KOPT-K1 (cell line): Measurements from ENCODE around the gene SFN.
"Not testable (repeated sequence)": the region's sequence is repeated elsewhere in the genome, so short reads cannot be mapped to it uniquely, and the experiment has no call there.

Experiments used
- H3K27ac ChIP-seq: fragments of 200-600 bp; sonication (generic); 2 replicates; pipeline ENCODE4 v1.5.1; 2016; ENCODE audit warnings: antibody characterized with exemption, mild to moderate bottlenecking, low read depth, low read length; ENCODE audit not compliant: poor library complexity, severe bottlenecking
- H3K36me3 ChIP-seq: fragments of 200-600 bp; sonication (generic); 2 replicates; pipeline ENCODE4 v1.5.1; 2017; ENCODE audit warnings: antibody characterized with exemption, mild to moderate bottlenecking, low read length, moderate library complexity; ENCODE audit not compliant: insufficient read depth
- H3K9me3 ChIP-seq: fragments of 200-600 bp; sonication (generic); 2 replicates; pipeline ENCODE4 v1.5.1; 2017; ENCODE audit warnings: antibody characterized with exemption, low read length, mild to moderate bottlenecking; ENCODE audit not compliant: insufficient read depth, poor library complexity, severe bottlenecking

SFN gene

DNA sequence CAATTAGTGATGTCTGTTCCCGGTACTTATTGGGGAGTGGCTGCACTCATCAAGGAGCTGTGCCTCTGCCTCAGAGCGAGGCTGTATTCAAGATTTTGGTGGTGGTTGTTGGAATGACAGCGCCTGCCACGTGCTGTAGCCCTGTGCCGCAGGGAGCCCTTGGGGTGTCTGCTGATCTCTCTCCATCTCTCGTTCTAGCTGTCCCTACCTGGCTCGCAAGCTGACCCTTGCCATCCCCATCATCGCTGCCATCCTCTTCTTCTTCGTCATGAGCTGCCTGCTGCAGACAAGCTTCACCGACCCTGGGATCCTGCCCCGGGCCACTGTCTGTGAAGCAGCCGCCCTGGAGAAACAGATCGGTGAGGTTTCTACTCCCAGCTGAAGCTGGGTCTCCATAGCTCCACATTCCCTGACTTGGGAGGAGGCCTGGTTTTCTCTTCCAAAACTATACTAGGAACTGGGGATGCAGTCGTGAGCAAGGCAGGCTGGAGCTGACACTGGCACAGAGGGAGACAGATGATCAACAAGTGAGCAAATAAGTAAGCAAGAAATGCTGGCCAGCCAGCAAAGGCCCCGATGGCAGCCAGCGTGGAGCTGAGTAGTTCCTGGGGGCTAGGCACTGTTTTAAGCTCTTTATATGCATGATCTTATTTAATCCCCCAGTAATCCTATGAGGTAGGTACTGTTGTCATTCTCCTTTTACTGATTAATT is 30.5 kb upstream of the SFN start:
- Histone ChIP-seq H3K36me3 (peaks cover 62% of the 10 kb centered on the region), H3K27ac (peak overlapping the region; percentile 66)

DNA sequence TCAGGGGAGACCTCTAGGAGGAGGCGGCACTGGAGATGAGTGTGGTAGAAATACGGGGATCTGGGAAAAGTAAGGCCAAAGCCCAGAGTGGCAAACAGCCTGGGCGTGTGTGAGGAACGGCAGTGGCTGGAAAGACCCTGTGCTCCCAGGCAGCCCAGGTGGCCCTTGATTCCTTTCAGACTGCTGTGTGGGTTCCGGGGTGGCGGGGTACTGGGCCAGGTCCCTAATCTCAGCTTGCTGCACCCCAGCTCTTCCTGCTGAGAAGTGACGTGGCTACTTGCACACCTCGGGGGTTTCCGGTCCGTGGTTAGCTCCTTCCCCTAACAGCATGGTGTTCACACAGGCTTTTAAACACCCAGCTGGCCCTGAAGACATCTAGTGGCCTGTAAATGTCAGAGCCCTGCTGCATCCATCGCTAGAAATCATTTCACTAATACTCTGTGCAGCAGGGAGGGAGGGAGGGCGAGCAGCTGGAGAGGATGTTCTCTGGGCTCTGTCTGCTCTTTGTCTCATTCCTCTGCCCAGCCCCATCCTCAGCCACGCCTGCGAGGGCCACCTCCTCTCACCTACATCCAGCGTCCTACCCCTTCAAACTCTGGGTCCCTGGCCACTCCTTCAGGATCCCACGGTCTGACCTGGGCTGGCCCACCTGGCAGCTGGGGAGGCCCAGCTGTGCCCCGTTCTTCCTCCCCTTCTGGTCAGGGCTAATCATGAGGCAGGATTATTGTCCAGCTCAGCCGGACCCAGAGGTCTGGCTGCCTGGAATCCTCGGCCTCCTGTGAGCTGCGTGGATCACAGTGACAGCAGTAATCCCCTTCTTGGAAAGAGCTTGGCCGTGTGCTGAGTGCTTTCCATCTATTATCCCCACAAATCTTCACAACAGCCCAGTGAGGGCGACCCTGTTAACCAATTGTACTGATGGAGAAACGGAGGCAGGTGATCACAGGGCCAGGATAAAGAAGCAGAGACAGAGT is 29.2 kb upstream of the SFN start:
- Histone ChIP-seq H3K27ac (peak overlapping the region; percentile 66), H3K36me3 (peaks cover 73% of the 10 kb centered on the region), H3K9me3 (no peaks in the 10 kb centered on the region)

More for the DNA sequence above, 30.5 kb upstream of the SFN start:
- no peaks in the 10 kb centered on the region for H3K9me3 ChIP-seq

- not testable (repeated sequence) for H3K9me3 ChIP-seq, H3K27ac ChIP-seq
- peaks cover 84% of the 10 kb centered on the region for H3K36me3 ChIP-seq
Measured at GRCh38 chr1:26837665-26838064, 25.3 kb upstream of the SFN start.

GRCh38 chr1:26838474-26839338 is 24.2 kb upstream of the SFN start:
- Histone ChIP-seq H3K27ac (no peak overlapping the region), H3K36me3 (peaks cover 88% of the 10 kb centered on the region), H3K9me3 (no peaks in the 10 kb centered on the region)

GRCh38 chr1:26839339-26839722 is 23.6 kb upstream of the SFN start:
- Histone ChIP-seq H3K36me3 (peaks cover 85% of the 10 kb centered on the region), H3K9me3 (no peaks in the 10 kb centered on the region), H3K27ac (no peak overlapping the region)

DNA sequence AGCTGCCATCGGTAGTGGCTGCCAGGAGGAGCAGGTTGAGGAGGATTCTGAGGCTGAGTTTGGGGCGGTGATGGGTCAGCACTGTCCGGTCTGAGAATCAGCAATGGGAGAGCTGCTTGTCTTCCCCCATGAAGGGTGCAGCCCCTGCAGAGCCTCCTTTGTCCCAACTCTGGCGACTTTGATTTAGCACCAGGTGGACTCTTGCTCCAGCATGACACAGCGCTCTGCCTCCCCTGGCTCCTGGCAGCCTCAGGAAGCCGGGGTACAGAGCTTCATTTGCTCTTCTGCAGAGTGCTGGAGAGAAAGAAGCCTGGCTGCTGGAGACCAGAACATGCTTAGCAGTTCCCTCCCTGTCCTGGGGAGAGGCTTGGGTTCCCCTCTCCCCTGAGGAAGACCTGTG is 23.2 kb upstream of the SFN start:
- no peak overlapping the region for H3K27ac ChIP-seq
- H3K36me3 ChIP-seq = peaks cover 85% of the 10 kb centered on the region
- no peaks in the 10 kb centered on the region for H3K9me3 ChIP-seq

DNA sequence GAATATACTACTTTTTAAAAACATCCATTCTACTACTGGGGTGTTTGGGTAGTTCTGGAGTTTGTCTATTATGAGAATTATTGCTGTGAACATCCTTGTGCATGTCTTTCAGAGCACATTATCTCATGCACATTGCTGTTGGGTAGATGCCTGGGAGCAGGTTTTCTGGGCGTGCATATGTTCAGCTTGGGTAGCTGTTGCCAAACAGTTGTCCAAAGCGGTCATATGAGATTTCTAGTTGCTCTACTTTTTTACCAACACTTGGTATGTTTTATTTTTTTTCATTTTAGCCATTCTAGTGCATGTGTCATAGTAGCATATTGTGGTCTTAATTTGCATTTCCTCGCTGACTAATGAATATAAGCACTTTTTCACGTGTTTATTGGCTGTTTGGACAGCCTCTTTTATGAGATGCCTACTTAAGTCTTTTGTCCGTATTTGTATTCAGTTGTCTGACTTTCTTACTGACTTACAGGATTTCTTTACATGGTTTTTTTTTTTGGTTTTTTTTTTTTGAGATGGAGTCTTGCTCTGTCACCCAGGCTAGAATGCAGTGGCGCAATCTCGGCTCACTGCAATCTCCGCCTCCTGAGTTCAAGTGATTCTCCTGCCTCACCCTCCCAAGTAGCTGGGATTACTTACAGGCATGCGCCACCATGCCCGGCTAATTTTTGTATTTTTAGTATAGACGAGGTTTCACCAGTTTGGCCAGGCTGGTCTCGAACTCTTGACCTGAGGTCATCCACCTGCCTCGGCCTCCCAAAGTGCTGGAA is 18.3 kb upstream of the SFN start:
- Histone ChIP-seq H3K9me3 (no peaks in the 10 kb centered on the region), H3K27ac (no peak overlapping the region), H3K36me3 (peaks cover 82% of the 10 kb centered on the region)

GRCh38 chr1:26847826-26848225 is 15.1 kb upstream of the SFN start:
- not testable (repeated sequence) for H3K27ac ChIP-seq, H3K9me3 ChIP-seq
- peaks cover 82% of the 10 kb centered on the region for H3K36me3 ChIP-seq

DNA sequence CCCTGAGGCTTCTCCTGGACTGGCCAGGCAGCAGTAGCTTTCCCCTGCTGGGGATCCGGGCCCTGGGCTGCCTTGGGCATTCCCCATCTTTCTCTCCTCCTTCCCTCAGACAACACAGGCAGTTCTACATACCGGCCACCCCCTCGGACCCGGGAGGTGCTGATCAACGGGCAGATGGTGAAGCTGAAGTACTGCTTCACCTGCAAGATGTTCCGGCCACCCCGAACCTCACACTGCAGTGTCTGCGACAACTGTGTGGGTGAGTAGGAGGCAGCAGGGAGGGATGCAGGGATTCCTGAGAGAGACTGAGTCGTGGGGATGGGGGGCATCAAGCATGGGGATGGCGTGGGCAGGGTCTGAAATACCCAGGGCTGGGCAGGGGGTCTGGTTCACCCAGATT is 14.4 kb upstream of the SFN start:
- H3K27ac ChIP-seq = no peak overlapping the region
- H3K36me3 ChIP-seq = peaks cover 82% of the 10 kb centered on the region
- H3K9me3 ChIP-seq = no peaks in the 10 kb centered on the region

DNA sequence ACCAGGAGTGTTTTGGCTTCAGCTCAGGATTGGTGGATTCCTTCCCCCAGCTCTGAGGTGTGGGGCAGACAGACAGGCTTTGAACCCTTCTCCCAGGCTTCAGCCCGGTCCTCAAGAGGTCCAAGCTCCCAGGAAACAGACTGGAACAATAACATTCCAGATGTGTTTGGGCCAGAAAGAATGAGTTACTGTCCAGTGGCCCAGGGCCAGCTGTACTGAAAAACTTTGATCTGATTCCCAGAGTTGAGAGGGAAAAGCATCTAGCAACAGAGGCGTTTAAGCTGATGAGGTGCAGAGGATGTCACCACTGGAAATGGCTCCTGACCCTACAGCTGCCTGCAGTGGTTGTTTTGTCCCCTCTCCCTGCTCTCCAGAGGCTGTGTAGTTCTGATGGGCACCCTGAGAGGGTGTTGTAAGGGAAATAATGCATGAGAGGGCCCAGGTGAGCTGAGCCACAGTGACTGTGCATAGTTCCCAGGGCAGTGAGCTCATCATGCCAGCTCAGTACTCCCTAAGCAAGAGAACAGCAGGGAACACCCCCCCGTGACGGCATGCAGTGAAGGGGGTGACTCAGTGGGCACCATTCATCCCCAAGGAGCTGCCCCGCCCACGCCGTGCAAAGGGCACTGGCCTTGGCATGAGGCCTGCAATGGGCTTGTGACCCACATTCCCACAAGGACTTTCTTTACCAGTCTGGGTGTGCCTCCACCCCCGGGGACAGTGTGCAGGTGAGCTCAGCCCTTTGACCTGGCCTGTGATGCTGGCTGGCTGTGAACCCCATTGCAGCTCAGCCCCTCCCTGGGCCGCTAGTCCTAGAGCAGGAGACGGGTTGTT is 13.8 kb upstream of the SFN start:
- no peak overlapping the region for H3K27ac ChIP-seq
- peaks cover 85% of the 10 kb centered on the region for H3K36me3 ChIP-seq
- H3K9me3 ChIP-seq = no peaks in the 10 kb centered on the region

DNA sequence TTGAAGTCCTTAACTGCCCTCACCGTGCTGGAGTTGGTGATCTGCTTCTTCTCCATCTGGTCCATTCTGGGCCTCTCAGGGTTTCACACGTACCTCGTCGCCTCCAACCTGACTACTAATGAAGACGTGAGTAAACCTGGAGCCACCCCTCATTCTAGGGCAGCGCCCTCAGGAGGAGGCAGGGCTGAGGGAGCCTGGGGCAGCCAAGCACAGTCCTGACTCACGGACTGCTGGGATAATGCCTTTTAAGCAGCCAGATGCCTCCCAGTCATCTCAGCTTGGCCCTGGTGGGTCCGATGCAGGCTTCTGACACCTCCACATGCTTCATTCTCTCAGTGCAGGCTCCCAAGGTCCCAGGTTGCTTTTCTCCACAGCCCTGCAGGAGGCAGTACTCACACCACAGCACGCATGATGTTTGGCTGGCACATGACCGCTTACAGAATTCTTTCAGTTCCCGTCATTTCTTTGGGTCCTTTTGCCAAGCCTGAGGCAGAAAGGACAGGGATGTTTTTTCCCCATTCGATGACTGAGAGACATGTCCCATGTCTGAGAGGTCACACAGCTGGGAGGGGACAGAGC is 11.8 kb upstream of the SFN start:
- H3K27ac ChIP-seq = no peak overlapping the region
- peaks cover 95% of the 10 kb centered on the region for H3K36me3 ChIP-seq
- H3K9me3 ChIP-seq = no peaks in the 10 kb centered on the region

DNA sequence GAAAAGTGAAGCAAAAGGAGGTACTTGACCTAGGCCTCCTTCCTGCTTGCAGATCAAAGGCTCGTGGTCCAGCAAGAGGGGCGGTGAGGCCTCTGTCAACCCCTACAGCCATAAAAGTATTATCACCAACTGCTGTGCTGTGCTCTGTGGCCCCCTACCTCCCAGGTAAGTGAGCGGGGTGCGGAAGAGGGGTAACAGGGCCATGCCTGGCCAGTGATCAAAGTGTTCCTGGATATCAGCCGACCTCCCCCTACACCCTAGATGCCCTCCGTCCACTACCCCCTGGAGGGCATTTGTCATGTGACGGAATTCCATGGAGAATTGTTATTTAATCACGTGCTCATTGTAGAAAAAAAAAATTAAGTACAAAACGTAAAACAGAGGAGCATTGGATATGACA is 10.2 kb upstream of the SFN start:
- H3K27ac ChIP-seq = no peak overlapping the region
- no peaks in the 10 kb centered on the region for H3K9me3 ChIP-seq
- H3K36me3 ChIP-seq = peaks cover 87% of the 10 kb centered on the region

DNA sequence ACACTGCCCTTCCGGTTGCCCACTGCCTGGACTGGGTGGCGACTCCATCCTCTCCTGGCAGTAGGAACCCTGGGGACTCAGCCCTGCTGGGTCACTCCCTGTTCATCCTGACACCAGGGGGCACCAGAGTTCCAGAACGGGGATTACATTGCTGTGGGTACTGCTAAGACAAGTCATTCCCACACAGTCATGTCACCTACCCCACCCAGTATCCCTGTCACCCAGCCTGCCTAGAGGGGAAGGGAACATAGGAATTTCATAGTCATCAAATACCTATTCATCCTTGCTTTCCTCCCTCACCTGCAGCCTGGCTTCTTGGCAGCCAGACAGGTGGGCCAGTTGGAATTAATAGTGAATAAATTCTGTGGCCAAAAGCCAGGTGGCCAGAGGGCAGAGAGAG is 9.8 kb upstream of the SFN start:
- Histone ChIP-seq H3K9me3 (no peaks in the 10 kb centered on the region), H3K36me3 (peaks cover 82% of the 10 kb centered on the region), H3K27ac (no peak overlapping the region)
